HepG2 (cell line): ENCODE results near the gene DAB2IP. TPM values are rescaled to one million over a fixed set of nuclear protein-coding genes. Genes with fewer than 3 reads are reported as not detected.

Source experiments
- ATAC-seq: fragments of 200-7000 bp; cut with Tn5 transposase; 3 replicates; pipeline ENCODE4 v1.9.1; 2020; ENCODE audit warnings: mild to moderate bottlenecking, moderate library complexity
- BruUV-seq: library from RNA; stranded (reverse); fragments of 400-500 nt; replicated peaks from 2 replicates; lab custom pipeline; 2021; lab: Mats Ljungman, UMichigan
- CTCF ChIA-PET: fragments of 300-600 bp; formaldehyde crosslinking; extraction: SDS; loops from one replicate; lab custom pipeline; 2021; ENCODE audit warnings: low total read pairs, inconsistent platforms, low intra/inter-chr PET ratio; lab: Yijun Ruan, JAX
- POLR2A ChIA-PET: fragments of 350-600 bp; sonication (Branson Sonifier 250); formaldehyde crosslinking; loops from one replicate; lab custom pipeline; 2020; ENCODE audit warnings: antibody characterized with exemption, inconsistent platforms; lab: Yijun Ruan, JAX
- DNase-seq: peaks from one replicate; pipeline ENCODE4 v3.0.0-alpha.2; 2015; ENCODE audit warnings: low spot score
- FAIRE-seq: peaks from 3 replicates; lab custom pipeline; 2011; peaks lifted over from hg19 to GRCh38; lab: Jason Lieb, UNC
- H2AFZ ChIP-seq: one replicate; pipeline ENCODE4 v1.6.1; 2011; ENCODE audit warnings: low read length, inconsistent platforms
- H3K27ac ChIP-seq: fragments of 300-600 bp; 3 replicates; pipeline ENCODE4 v1.8.0; 2011; ENCODE audit warnings: mixed run types, mild to moderate bottlenecking, mixed read lengths, low read length, inconsistent platforms; ENCODE audit not compliant: insufficient read depth; ENCODE audit errors: extremely low read length
- H3K27me3 ChIP-seq, 2 experiments: fragments of 200-600 bp in 1 of 2; 2 replicates in 1 of 2; 3 replicates in 1 of 2; pipeline versions ENCODE4 v1.6.0 to v1.8.0; 2011; ENCODE audit warnings: low read length in 2 of 2, mild to moderate bottlenecking in 2 of 2, moderate library complexity in 2 of 2, inconsistent platforms in 1 of 2; ENCODE audit not compliant: insufficient read depth in 2 of 2, control insufficient read depth in 1 of 2
- H3K36me3 ChIP-seq, 2 experiments: fragments of 200-600 bp in 1 of 2; replicated peaks in 1 of 2; 2 replicates in 1 of 2; 3 replicates in 1 of 2; pipeline versions ENCODE4 v1.5.1 to v1.8.0; 2011; ENCODE audit warnings: low read length in 2 of 2, inconsistent platforms in 1 of 2; ENCODE audit not compliant: insufficient read depth in 2 of 2, control insufficient read depth in 1 of 2
- H3K4me1 ChIP-seq: 2 replicates; pipeline ENCODE4 v1.5.1; 2012; ENCODE audit warnings: low read length, inconsistent platforms; ENCODE audit not compliant: insufficient read depth
- H3K4me2 ChIP-seq: 2 replicates; pipeline ENCODE4 v1.6.0; 2011; ENCODE audit warnings: low read depth, low read length, inconsistent platforms
- H3K4me3 ChIP-seq, 3 experiments: fragments of 200-600 bp in 1 of 3; sonication (generic), shearing (Covaris generic) in 1 of 3; replicated peaks in 1 of 3; 2 replicates each; pipeline ENCODE4 v1.5.1; 2011 to 2016; ENCODE audit warnings: low read length in 3 of 3, inconsistent platforms in 2 of 3, low read depth in 2 of 3, mild to moderate bottlenecking in 2 of 3, control low read depth in 1 of 3, mixed read lengths in 1 of 3; ENCODE audit not compliant: insufficient read depth in 1 of 3
- H3K79me2 ChIP-seq: one replicate; pipeline ENCODE4 v1.6.1; 2011; ENCODE audit warnings: low read length, inconsistent platforms; ENCODE audit not compliant: insufficient read depth
- H3K9ac ChIP-seq: 2 replicates; pipeline ENCODE4 v1.6.0; 2011; ENCODE audit warnings: mild to moderate bottlenecking, low read depth, low read length, inconsistent platforms; ENCODE audit not compliant: insufficient read depth
- H3K9me3 ChIP-seq: 2 replicates; pipeline ENCODE4 v1.5.1; 2012; ENCODE audit warnings: mild to moderate bottlenecking, low read length
- H4K20me1 ChIP-seq: 2 replicates; pipeline ENCODE4 v1.6.0; 2011; ENCODE audit warnings: inconsistent platforms, mild to moderate bottlenecking, low read length, moderate library complexity; ENCODE audit not compliant: insufficient read depth
- AGO2 ChIP-seq: fragments of 200-400 bp; formaldehyde crosslinking; optimal IDR thresholded peaks from 2 replicates; pipeline ENCODE3; 2017; ENCODE audit warnings: mild to moderate bottlenecking, low read depth, low read length, moderate library complexity
- NFYC ChIP-seq: IDR thresholded peaks from 2 replicates; pipeline ENCODE4 v1.6.1; 2016; ENCODE audit warnings: missing genetic modification reagents, missing compliant biosample characterization
- RELA ChIP-seq: sonication (generic); formaldehyde crosslinking; IDR thresholded peaks from 2 replicates; pipeline ENCODE4 v1.4.0; 2020; ENCODE audit warnings: missing genetic modification reagents
- SMARCE1 ChIP-seq: fragments of 450-650 bp; IDR thresholded peaks from 2 replicates; pipeline ENCODE4 v1.6.1; 2017; ENCODE audit warnings: borderline replicate concordance
- SNRNP70 ChIP-seq: fragments of 200-400 bp; formaldehyde crosslinking; IDR thresholded peaks from 2 replicates; pipeline ENCODE4 v1.6.1; 2017; ENCODE audit warnings: mild to moderate bottlenecking, low read depth, low read length, moderate library complexity
- SP4 ChIP-seq: sonication (generic); formaldehyde crosslinking; IDR thresholded peaks from 2 replicates; pipeline ENCODE4 v1.8.1; 2023; ENCODE audit warnings: mild to moderate bottlenecking, missing genetic modification reagents
- ZBTB8A ChIP-seq: sonication (generic); formaldehyde crosslinking; IDR thresholded peaks from 2 replicates; pipeline ENCODE4 v1.4.0; 2020; ENCODE audit warnings: mild to moderate bottlenecking, low read depth, missing genetic modification reagents, borderline replicate concordance
- ZFP36 ChIP-seq: fragments of 150-350 bp; IDR thresholded peaks from 2 replicates; pipeline ENCODE4 v1.6.1; 2018; ENCODE audit warnings: borderline replicate concordance, low read length, low read depth; ENCODE audit not compliant: partially characterized antibody
- ZNF530 ChIP-seq: sonication (generic); formaldehyde crosslinking; IDR thresholded peaks from 2 replicates; pipeline ENCODE4 v1.5.0; 2020; ENCODE audit warnings: low read depth, mild to moderate bottlenecking, missing genetic modification reagents
- ZNF609 ChIP-seq: sonication (generic); formaldehyde crosslinking; IDR thresholded peaks from 2 replicates; pipeline ENCODE4 v1.4.0; 2020; ENCODE audit warnings: mild to moderate bottlenecking, missing genetic modification reagents, borderline replicate concordance
- ZSCAN20 ChIP-seq: sonication (generic); formaldehyde crosslinking; IDR thresholded peaks from 2 replicates; pipeline ENCODE4 v1.4.0; 2020; ENCODE audit warnings: missing genetic modification reagents, mild to moderate bottlenecking, borderline replicate concordance
- ZSCAN25 ChIP-seq: sonication (generic); formaldehyde crosslinking; IDR thresholded peaks from 2 replicates; pipeline ENCODE4 v1.8.0; 2022; ENCODE audit warnings: mild to moderate bottlenecking, missing genetic modification reagents
- WGBS: methylation state at CpG from one replicate; pipeline ENCODE4 v1.1.6; 2017; ENCODE audit warnings: low lambda C conversion rate; 5-methylcytosine and 5-hydroxymethylcytosine counted together
- in situ Hi-C: cut with HindIII; loops from 2 replicates; pipeline ENCODE4 v1.10.0; 2017; ENCODE audit warnings: low pct_unique_long_range_greater_than_20kb; ENCODE audit not compliant: extremely low pct_ligation_motif_present
- intact Hi-C: fragments of 100-400 bp; cut with micrococcal nuclease; formaldehyde crosslinking; loops from one replicate; pipeline ENCODE4 v1.10.0; 2022; ENCODE audit not compliant: unreplicated experiment
- polyA plus RNA-seq, 8 experiments: library from polyadenylated mRNA; depleted of rRNA in 3 of 8; stranded (reverse) in 7 of 8; unstranded in 1 of 8; fragments of >200 nt; fragmentation: Illumina TruSeq in 4 of 8; extraction: Trizol in 4 of 8; gene quantifications; 2 replicates each; pipeline versions ENCODE4 v1.2.1 to v1.2.3, GENCODE V29; 2011 to 2016; ENCODE audit warnings: low read depth in 4 of 8, missing spikeins in 1 of 8, mixed read lengths in 1 of 8; ENCODE audit not compliant: insufficient read depth in 1 of 8
- total RNA-seq, 5 experiments: library from RNA; depleted of rRNA; stranded (reverse); fragments of >200 nt; fragmentation: Illumina TruSeq; extraction: Trizol; gene quantifications; 2 replicates each; pipeline ENCODE4 v1.2.3, GENCODE V29; 2016; ENCODE audit warnings: low read depth in 1 of 5
- TF ChIP-seq, protein P1 (sequence below): sonication (generic); formaldehyde crosslinking; IDR thresholded peaks from 2 replicates; pipeline ENCODE4 v1.4.0; 2020; ENCODE audit warnings: missing genetic modification reagents, borderline replicate concordance

DAB2IP gene
- total and polyA plus RNA-seq, 2 of the 13 experiments (the other 11 are each of a cell fraction or from before 2014, with no cell fraction given): 25.3 to 37.9 TPM

DNA sequence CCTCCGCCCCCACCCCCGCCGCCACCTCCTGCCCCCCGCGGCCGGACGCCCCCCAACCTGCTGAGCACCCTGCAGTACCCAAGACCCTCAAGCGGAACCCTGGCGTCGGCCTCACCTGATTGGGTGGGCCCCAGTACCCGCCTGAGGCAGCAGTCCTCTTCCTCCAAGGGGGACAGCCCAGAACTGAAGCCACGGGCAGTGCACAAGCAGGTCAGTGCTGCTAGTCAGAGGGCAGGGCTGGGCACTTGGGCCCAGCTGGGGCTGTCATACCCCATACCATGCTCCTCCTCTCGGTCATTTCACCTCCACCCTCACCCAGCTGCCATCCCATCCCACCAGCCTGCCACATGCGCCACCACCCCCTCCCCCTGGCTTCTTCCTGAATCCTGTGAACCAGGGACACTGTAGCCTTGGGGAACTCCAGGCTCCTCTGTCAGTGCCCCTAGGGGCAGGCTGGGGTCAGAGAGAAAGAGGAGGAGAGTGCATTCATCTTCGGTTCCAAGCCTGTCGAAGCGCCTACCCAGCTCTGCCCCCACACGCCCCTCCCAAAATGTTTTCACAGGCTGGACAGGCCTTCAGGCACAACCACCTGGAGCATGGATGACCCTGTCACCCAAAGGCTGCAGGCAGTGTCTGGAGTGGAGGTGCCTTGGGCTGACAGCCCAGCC, 122.0 kb downstream of the DAB2IP start (continued):
- TF ChIP-seq ZSCAN25 (CRISPR knock-in tag) (no peak), ZSCAN20 (CRISPR knock-in tag) (no peak), NFYC (CRISPR knock-in tag) (no peak), RELA (CRISPR knock-in tag) (no peak), SMARCE1 (no peak), ZNF530 (CRISPR knock-in tag) (no peak), SP4 (CRISPR knock-in tag) (no peak), ZFP36 (no peak)
- TF ChIP-seq, protein P1, sequence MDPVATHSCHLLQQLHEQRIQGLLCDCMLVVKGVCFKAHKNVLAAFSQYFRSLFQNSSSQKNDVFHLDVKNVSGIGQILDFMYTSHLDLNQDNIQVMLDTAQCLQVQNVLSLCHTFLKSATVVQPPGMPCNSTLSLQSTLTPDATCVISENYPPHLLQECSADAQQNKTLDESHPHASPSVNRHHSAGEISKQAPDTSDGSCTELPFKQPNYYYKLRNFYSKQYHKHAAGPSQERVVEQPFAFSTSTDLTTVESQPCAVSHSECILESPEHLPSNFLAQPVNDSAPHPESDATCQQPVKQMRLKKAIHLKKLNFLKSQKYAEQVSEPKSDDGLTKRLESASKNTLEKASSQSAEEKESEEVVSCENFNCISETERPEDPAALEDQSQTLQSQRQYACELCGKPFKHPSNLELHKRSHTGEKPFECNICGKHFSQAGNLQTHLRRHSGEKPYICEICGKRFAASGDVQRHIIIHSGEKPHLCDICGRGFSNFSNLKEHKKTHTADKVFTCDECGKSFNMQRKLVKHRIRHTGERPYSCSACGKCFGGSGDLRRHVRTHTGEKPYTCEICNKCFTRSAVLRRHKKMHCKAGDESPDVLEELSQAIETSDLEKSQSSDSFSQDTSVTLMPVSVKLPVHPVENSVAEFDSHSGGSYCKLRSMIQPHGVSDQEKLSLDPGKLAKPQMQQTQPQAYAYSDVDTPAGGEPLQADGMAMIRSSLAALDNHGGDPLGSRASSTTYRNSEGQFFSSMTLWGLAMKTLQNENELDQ (CRISPR knock-in tag): no peak

- no peak overlapping the region for H3K27ac ChIP-seq
- CTCF ChIA-PET: no interaction called here
- ATAC-seq (peak; percentile 22; the same call in 2 of the 3 replicates), DNase-seq (no peak)
- H4K20me1 ChIP-seq: no peaks in the 10 kb centered on the region
- in situ Hi-C loops: no loop called here
- no peak overlapping the region for H3K9ac ChIP-seq
- H3K4me2 ChIP-seq: no peak overlapping the region
- H3K4me3 ChIP-seq: no peak overlapping the region
- H3K4me1 ChIP-seq: no peaks in the 10 kb centered on the region
- H3K36me3 ChIP-seq: peaks cover 40 to 89% of the 10 kb centered on the region in 2 experiments
- WGBS: 91% methylated on average over 13 of the region's 19 CpGs
- POLR2A ChIA-PET: no interaction called here
- no peaks in the 10 kb centered on the region for H3K27me3 ChIP-seq
- no peaks in the 10 kb centered on the region for H3K9me3 ChIP-seq
- TF ChIP-seq SNRNP70: no peak
- no peak for TF ChIP-seq ZBTB8A (CRISPR knock-in tag)
- peak; percentile 65 for TF ChIP-seq AGO2
- no peak for TF ChIP-seq ZNF609
- TF ChIP-seq, all 625 proteins: peak for 1
- intact Hi-C loops: no loop called here
- no peaks in the 10 kb centered on the region for H3K79me2 ChIP-seq
- no peak overlapping the region for H2AFZ ChIP-seq
- BruUV-seq: no TSS peak
- FAIRE-seq: no peak
Measured at GRCh38 chr9:121773954-121774714, 122.7 kb downstream of the DAB2IP start.
